Erythroblast (primary cell): ENCODE measurements around the gene EFEMP2.

Source experiments
- GATA1 ChIP-seq: IDR thresholded peaks from 2 replicates; pipeline ENCODE4 v1.6.1; 2011; ENCODE audit warnings: low read depth, mild to moderate bottlenecking, control low read depth, low read length, moderate library complexity
- POLR2A ChIP-seq: IDR thresholded peaks from 2 replicates; pipeline ENCODE4 v1.6.1; 2011; ENCODE audit warnings: mild to moderate bottlenecking, low read length

DNA sequence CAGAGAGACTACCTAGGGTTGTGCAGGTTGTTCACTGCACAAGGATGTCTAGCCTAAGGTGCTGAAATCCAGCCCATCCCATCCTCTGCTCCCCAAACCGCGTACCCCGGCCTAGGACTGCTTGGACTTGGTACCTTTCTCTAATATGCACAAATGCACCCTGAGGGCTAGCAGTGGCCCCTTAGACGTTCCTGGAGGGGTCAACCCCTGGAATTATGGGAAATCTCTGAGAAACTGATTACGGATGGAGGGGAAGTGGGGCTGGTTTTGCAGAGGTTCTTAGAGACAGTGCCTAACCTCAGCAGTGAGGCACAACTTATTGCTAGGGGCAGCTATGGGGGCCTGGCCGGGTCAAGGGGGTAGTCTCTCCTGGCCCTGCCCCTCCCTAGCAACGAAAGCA, 43.8 kb upstream of the EFEMP2 start:
- TF ChIP-seq POLR2A, result no peak
- TF ChIP-seq GATA1, result no peak
